HG02970 (cell line): Measurements from ENCODE around the gene NKX6-2.
"Not testable (repeated sequence)": the region's sequence is repeated elsewhere in the genome, so short reads cannot be mapped to it uniquely, and the experiment has no call there.

Source experiments
- ATAC-seq: cut with Tn5 transposase; IDR thresholded peaks from one replicate; pipeline ENCODE4 v1.9.1; 2021; ENCODE audit warnings: mild to moderate bottlenecking, moderate library complexity, moderate number of reproducible peaks; ENCODE audit not compliant: unreplicated experiment, low FRiP score

Gene NKX6-2

GRCh38 chr10:132785723-132786475 lies at the start of gene NKX6-2:
TSS of gene NKX6-2 (minus strand) at chr10:132786147. CDS start at chr10:132785948, 199 bp downstream.
- ATAC-seq, result no peak

- no peak for ATAC-seq
Measured at GRCh38 chr10:132834891-132835847, 49.2 kb upstream of the NKX6-2 start.

GRCh38 chr10:132834311-132834761 lies 48.4 kb upstream of the NKX6-2 start:
- no peak for ATAC-seq

GRCh38 chr10:132833421-132834111 lies 47.6 kb upstream of the NKX6-2 start:
- ATAC-seq, result no peak

- no peak for ATAC-seq
Measured at GRCh38 chr10:132832186-132832969, 46.4 kb upstream of the NKX6-2 start.

GRCh38 chr10:132829403-132829802 lies 43.5 kb upstream of the NKX6-2 start:
- ATAC-seq, result no peak

GRCh38 chr10:132828681-132829080 lies 42.7 kb upstream of the NKX6-2 start:
- no peak for ATAC-seq

GRCh38 chr10:132827861-132828539 lies 42.1 kb upstream of the NKX6-2 start:
- ATAC-seq, result no peak

GRCh38 chr10:132827423-132827789 lies 41.5 kb upstream of the NKX6-2 start:
- ATAC-seq, result no peak

GRCh38 chr10:132826524-132827422 lies 40.8 kb upstream of the NKX6-2 start:
- ATAC-seq, result no peak

- not testable (repeated sequence) for ATAC-seq
Measured at GRCh38 chr10:132825783-132826523, 40.0 kb upstream of the NKX6-2 start.

GRCh38 chr10:132820056-132820455 lies 34.1 kb upstream of the NKX6-2 start:
- no peak for ATAC-seq

- ATAC-seq, result no peak
Measured at GRCh38 chr10:132817701-132818211, 31.8 kb upstream of the NKX6-2 start.

GRCh38 chr10:132816718-132817117 lies 30.8 kb upstream of the NKX6-2 start:
- no peak for ATAC-seq

GRCh38 chr10:132815168-132815857 lies 29.4 kb upstream of the NKX6-2 start:
- ATAC-seq, result no peak

- no peak for ATAC-seq
Measured at GRCh38 chr10:132814469-132814856, 28.5 kb upstream of the NKX6-2 start.
